Astrocyte (in vitro differentiated cells and primary cell): ENCODE data around the gene PKD2. TPM values are rescaled to one million over a fixed set of nuclear protein-coding genes. Genes with fewer than 3 reads are reported as not detected.
"Not testable (repeated sequence)": the region's sequence is repeated elsewhere in the genome, so short reads cannot be mapped to it uniquely, and the experiment has no call there.

Experiments
- DNase-seq: peaks from one replicate; pipeline ENCODE4 v3.0.0-alpha.2; 2010; ENCODE audit warnings: low read depth
- FAIRE-seq: peaks from 2 replicates; lab custom pipeline; 2011; peaks lifted over from hg19 to GRCh38; lab: Jason Lieb, UNC
- H2AFZ ChIP-seq: 2 replicates; pipeline ENCODE4 v1.6.0; 2012; ENCODE audit warnings: low read depth, low read length, inconsistent platforms
- H3K27ac ChIP-seq: 2 replicates; pipeline ENCODE4 v1.5.1; 2011; ENCODE audit warnings: low read depth, low read length, inconsistent platforms
- H3K27me3 ChIP-seq: 2 replicates; pipeline ENCODE4 v1.6.0; 2011; ENCODE audit warnings: low read length, inconsistent platforms; ENCODE audit not compliant: insufficient read depth
- H3K36me3 ChIP-seq: 2 replicates; pipeline ENCODE4 v1.5.1; 2011; ENCODE audit warnings: low read length, inconsistent platforms; ENCODE audit not compliant: insufficient read depth
- H3K4me1 ChIP-seq: 2 replicates; pipeline ENCODE4 v1.5.1; 2011; ENCODE audit warnings: low read length, inconsistent platforms; ENCODE audit not compliant: insufficient read depth
- H3K4me2 ChIP-seq: 2 replicates; pipeline ENCODE4 v1.6.0; 2012; ENCODE audit warnings: low read length, inconsistent platforms
- H3K4me3 ChIP-seq: 2 replicates; pipeline ENCODE4 v1.5.1; 2011; ENCODE audit warnings: low read depth, mild to moderate bottlenecking, low read length, inconsistent platforms; ENCODE audit not compliant: insufficient read depth
- H3K79me2 ChIP-seq: 2 replicates; pipeline ENCODE4 v1.6.0; 2012; ENCODE audit warnings: mild to moderate bottlenecking, low read length, inconsistent platforms; ENCODE audit not compliant: insufficient read depth
- H3K9ac ChIP-seq: 2 replicates; pipeline ENCODE4 v1.6.0; 2012; ENCODE audit warnings: mild to moderate bottlenecking, low read length, inconsistent platforms
- H3K9me3 ChIP-seq: 2 replicates; pipeline ENCODE4 v1.5.1; 2012; ENCODE audit warnings: low read depth, mild to moderate bottlenecking, low read length, inconsistent platforms; ENCODE audit not compliant: insufficient read depth
- H4K20me1 ChIP-seq: 2 replicates; pipeline ENCODE4 v1.6.0; 2012; ENCODE audit warnings: low read length, inconsistent platforms; ENCODE audit not compliant: insufficient read depth
- H3K27ac Mint-ChIP-seq: one replicate; pipeline ENCODE4 v1.8.0; 2021; ENCODE audit warnings: mild to moderate bottlenecking, mixed read lengths; ENCODE audit not compliant: unreplicated experiment
- H3K27me3 Mint-ChIP-seq: one replicate; pipeline ENCODE4 v1.8.0; 2021; ENCODE audit warnings: low read depth, mixed read lengths; ENCODE audit not compliant: unreplicated experiment
- H3K36me3 Mint-ChIP-seq: one replicate; pipeline ENCODE4 v1.8.0; 2021; ENCODE audit warnings: low read depth, mixed read lengths; ENCODE audit not compliant: unreplicated experiment
- H3K4me1 Mint-ChIP-seq: one replicate; pipeline ENCODE4 v1.8.0; 2021; ENCODE audit warnings: low read depth, mixed read lengths; ENCODE audit not compliant: unreplicated experiment
- H3K4me3 Mint-ChIP-seq: one replicate; pipeline ENCODE4 v1.8.0; 2021; ENCODE audit warnings: mild to moderate bottlenecking, moderate library complexity, mixed read lengths; ENCODE audit not compliant: unreplicated experiment
- H3K9me3 Mint-ChIP-seq: one replicate; pipeline ENCODE4 v1.8.0; 2021; ENCODE audit warnings: mild to moderate bottlenecking, mixed read lengths; ENCODE audit not compliant: unreplicated experiment
- CTCF ChIP-seq: IDR thresholded peaks from 2 replicates; pipeline ENCODE4 v1.5.1; 2011; ENCODE audit warnings: low read depth, mild to moderate bottlenecking, inconsistent platforms, low read length, moderate library complexity; ENCODE audit not compliant: insufficient read depth
- EZH2 ChIP-seq: IDR thresholded peaks from 2 replicates; pipeline ENCODE4 v1.6.1; 2012; ENCODE audit warnings: mild to moderate bottlenecking, low read length, inconsistent platforms; ENCODE audit not compliant: insufficient read depth
- total RNA-seq: library from RNA; stranded (reverse); gene quantifications from 2 replicates; pipeline ENCODE4 v1.2.1, GENCODE V29; 2021

PKD2 gene
- total RNA-seq, 1 donor from 2014 or later = 19.7 TPM

DNA sequence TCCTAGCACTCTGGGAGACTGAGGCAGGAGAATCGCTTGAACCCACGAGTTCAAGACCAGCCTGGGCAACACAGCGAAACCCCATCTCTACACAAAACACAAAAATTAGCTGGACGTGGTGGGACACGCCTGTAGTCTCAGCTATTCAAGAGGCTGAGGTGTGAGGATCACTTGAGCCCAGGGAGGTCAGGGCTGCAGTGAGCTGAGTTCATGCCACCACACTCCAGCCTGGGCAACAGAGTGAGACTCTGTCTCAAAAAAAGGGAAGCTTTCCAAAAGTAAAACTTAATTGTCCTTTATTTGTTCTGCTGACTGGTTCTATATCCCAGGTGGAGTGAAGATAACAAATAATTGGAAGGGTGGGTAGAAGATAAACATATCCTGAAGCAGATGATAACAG is 105.4 kb downstream of the PKD2 start:
- Histone ChIP-seq H3K9ac (no peak overlapping the region), H3K36me3 (no peaks in the 10 kb centered on the region), H3K4me3 (no peak overlapping the region), H3K4me1 (no peaks in the 10 kb centered on the region), H3K27ac (no peak overlapping the region), H3K79me2 (no peaks in the 10 kb centered on the region), H3K9me3 (no peaks in the 10 kb centered on the region), H2AFZ (no peak overlapping the region), H3K27me3 (no peaks in the 10 kb centered on the region), H3K4me2 (no peak overlapping the region), H4K20me1 (no peaks in the 10 kb centered on the region)
- FAIRE-seq = no peak
- Mint-ChIP-seq H3K27ac (no peak overlapping the region), H3K4me3 (no peak overlapping the region), H3K27me3 (no peaks in the 10 kb centered on the region), H3K9me3 (no peaks in the 10 kb centered on the region), H3K36me3 (no peaks in the 10 kb centered on the region), H3K4me1 (no peaks in the 10 kb centered on the region)
- no peak for TF ChIP-seq CTCF
- no peak for TF ChIP-seq EZH2
- no peak for DNase-seq

DNA sequence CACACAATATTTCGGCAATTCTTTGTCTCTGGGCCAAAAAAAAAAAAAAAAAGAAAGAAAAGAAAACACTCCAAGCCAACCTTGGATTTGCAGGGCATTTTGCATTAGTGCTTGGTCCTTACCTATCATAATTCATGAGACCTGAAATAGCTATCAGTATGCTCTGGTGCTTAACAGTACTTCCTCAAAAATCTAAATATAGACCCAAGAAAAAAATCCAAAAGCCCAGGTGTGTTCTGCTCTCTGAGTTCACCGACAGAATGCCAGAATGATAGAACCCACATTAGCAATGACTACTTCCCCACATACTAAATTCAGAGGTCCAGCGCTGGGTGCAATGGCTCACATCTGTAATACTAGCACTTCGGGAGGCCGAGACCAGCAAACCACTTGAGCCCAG is 108.2 kb downstream of the PKD2 start:
- Histone ChIP-seq H4K20me1 (no peaks in the 10 kb centered on the region), H3K36me3 (no peaks in the 10 kb centered on the region), H3K9ac (no peak overlapping the region), H3K79me2 (no peaks in the 10 kb centered on the region), H3K27ac (no peak overlapping the region), H3K9me3 (peaks cover 9% of the 10 kb centered on the region), H3K4me3 (no peak overlapping the region), H3K27me3 (no peaks in the 10 kb centered on the region), H3K4me1 (no peaks in the 10 kb centered on the region), H2AFZ (no peak overlapping the region), H3K4me2 (no peak overlapping the region)
- Mint-ChIP-seq H3K36me3 (no peaks in the 10 kb centered on the region), H3K4me3 (no peak overlapping the region), H3K9me3 (peaks cover 3% of the 10 kb centered on the region), H3K27me3 (no peaks in the 10 kb centered on the region), H3K4me1 (no peaks in the 10 kb centered on the region), H3K27ac (no peak overlapping the region)
- FAIRE-seq (no peak), DNase-seq (no peak)
- TF ChIP-seq EZH2 = no peak
- TF ChIP-seq CTCF = no peak

- peaks cover 13% of the 10 kb centered on the region for H3K9me3 Mint-ChIP-seq
Observed at GRCh38 chr4:88119943-88120342, 112.5 kb downstream of the PKD2 start.

GRCh38 chr4:88122260-88122659 is 114.8 kb downstream of the PKD2 start:
- not testable (repeated sequence) for H3K36me3 ChIP-seq, H3K36me3 Mint-ChIP-seq, H3K79me2 ChIP-seq, H3K9me3 ChIP-seq, H3K4me1 ChIP-seq, H3K4me1 Mint-ChIP-seq, H3K4me3 Mint-ChIP-seq, H4K20me1 ChIP-seq, H3K4me3 ChIP-seq, H3K27me3 ChIP-seq, DNase-seq, H3K27ac Mint-ChIP-seq, H3K4me2 ChIP-seq, H3K9ac ChIP-seq, H2AFZ ChIP-seq, H3K27me3 Mint-ChIP-seq, FAIRE-seq, H3K27ac ChIP-seq
- H3K9me3 Mint-ChIP-seq = peaks cover 19% of the 10 kb centered on the region

More at GRCh38 chr4:88119943-88120342, 112.5 kb downstream of the PKD2 start:
- no peak overlapping the region for H3K27ac Mint-ChIP-seq
- Histone ChIP-seq H2AFZ (no peak overlapping the region), H3K9ac (no peak overlapping the region), H3K27ac (no peak overlapping the region), H3K4me2 (no peak overlapping the region), H3K4me1 (no peaks in the 10 kb centered on the region), H3K9me3 (peaks cover 9% of the 10 kb centered on the region), H3K36me3 (no peaks in the 10 kb centered on the region), H4K20me1 (no peaks in the 10 kb centered on the region), H3K79me2 (no peaks in the 10 kb centered on the region), H3K4me3 (no peak overlapping the region), H3K27me3 (no peaks in the 10 kb centered on the region)
- peaks cover 2% of the 10 kb centered on the region for H3K36me3 Mint-ChIP-seq
- no peak for TF ChIP-seq CTCF
- no peak for TF ChIP-seq EZH2
- no peak overlapping the region for H3K4me3 Mint-ChIP-seq
- no peaks in the 10 kb centered on the region for H3K27me3 Mint-ChIP-seq
- no peak for FAIRE-seq
- no peaks in the 10 kb centered on the region for H3K4me1 Mint-ChIP-seq
- DNase-seq = no peak
